ENCODE results near the gene FRZB. TPM values are rescaled to one million over a fixed set of nuclear protein-coding genes. Genes with fewer than 3 reads are reported as not detected.

FRZB gene
- total RNA-seq, 1 donor from 2014 or later = 0.17 TPM

DNA sequence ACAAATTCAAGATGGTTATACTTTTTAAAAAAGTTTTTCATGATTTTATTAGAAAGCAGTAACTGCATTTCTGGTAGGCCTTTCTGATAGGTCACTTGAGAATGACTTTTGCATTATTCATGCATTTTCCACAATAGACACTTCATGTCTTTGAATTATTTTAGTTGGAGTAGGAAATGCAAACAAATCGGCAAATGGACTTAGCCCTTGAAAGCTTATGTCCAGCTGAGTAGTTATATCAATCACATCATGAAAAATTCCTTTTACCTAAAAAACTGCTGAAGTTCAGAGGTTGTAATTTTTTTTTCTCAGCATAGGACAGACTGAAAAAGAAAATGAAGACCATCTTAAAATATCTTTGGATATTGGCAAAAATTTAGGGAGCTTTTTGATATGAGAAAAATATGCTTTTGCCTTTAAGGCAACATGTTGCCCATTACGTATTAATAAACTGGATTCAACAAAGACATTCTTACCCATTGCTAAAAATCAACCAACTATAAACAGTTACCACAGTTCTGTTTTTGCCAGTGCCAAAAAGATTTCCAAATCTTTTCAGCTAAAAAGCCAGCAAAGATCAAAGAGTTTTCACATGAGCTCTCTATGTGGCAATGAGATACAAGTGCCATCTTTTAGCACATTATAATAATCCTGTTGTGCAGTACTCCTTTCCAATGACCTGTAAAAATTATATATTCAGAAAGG, 45.5 kb upstream of the FRZB start:
- H3K4me3 ChIP-seq (ENCODE audit: low read depth, low read length) = no peak overlapping the region
- TF ChIP-seq, protein P1, sequence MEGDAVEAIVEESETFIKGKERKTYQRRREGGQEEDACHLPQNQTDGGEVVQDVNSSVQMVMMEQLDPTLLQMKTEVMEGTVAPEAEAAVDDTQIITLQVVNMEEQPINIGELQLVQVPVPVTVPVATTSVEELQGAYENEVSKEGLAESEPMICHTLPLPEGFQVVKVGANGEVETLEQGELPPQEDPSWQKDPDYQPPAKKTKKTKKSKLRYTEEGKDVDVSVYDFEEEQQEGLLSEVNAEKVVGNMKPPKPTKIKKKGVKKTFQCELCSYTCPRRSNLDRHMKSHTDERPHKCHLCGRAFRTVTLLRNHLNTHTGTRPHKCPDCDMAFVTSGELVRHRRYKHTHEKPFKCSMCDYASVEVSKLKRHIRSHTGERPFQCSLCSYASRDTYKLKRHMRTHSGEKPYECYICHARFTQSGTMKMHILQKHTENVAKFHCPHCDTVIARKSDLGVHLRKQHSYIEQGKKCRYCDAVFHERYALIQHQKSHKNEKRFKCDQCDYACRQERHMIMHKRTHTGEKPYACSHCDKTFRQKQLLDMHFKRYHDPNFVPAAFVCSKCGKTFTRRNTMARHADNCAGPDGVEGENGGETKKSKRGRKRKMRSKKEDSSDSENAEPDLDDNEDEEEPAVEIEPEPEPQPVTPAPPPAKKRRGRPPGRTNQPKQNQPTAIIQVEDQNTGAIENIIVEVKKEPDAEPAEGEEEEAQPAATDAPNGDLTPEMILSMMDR (IDR thresholded peaks at IDR 0.05; ENCODE audit: insufficient read depth, low read length, poor library complexity, severe bottlenecking) = no peak
- no peak for DNase-seq (ENCODE audit: low read depth)
- H3K36me3 ChIP-seq (ENCODE audit: control insufficient read depth, insufficient read depth, low read length) = no peaks in the 10 kb centered on the region
- no peaks in the 10 kb centered on the region for H3K27me3 ChIP-seq (ENCODE audit: control insufficient read depth, insufficient read depth, low read length)

DNA sequence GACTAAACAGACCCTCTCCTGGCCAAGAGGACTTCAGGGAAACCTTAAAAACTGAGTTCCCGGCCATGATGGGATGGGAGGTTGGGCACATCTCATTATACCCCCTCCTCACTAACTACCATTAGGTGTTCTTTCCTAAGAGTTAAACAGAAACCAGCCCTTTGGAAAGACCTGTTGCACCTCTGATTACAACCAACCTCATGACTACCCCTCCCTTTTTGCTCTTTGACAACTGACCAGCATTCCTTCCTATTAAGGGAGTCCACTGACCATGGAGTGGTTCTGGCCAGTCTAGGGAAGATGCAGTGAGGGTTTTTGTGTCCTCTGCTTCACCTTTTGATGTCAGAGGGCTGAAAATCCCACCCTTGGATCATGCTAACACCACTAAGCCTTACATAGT, 44.5 kb upstream of the FRZB start:
- Histone ChIP-seq H3K36me3 (ENCODE audit: control insufficient read depth, insufficient read depth, low read length) (no peaks in the 10 kb centered on the region), H3K27me3 (ENCODE audit: control insufficient read depth, insufficient read depth, low read length) (no peaks in the 10 kb centered on the region), H3K4me3 (ENCODE audit: low read depth, low read length) (no peak overlapping the region)
- DNase-seq (ENCODE audit: low read depth) = no peak
- TF ChIP-seq, protein P1 (IDR thresholded peaks at IDR 0.05; ENCODE audit: insufficient read depth, low read length, poor library complexity, severe bottlenecking) = no peak

DNA sequence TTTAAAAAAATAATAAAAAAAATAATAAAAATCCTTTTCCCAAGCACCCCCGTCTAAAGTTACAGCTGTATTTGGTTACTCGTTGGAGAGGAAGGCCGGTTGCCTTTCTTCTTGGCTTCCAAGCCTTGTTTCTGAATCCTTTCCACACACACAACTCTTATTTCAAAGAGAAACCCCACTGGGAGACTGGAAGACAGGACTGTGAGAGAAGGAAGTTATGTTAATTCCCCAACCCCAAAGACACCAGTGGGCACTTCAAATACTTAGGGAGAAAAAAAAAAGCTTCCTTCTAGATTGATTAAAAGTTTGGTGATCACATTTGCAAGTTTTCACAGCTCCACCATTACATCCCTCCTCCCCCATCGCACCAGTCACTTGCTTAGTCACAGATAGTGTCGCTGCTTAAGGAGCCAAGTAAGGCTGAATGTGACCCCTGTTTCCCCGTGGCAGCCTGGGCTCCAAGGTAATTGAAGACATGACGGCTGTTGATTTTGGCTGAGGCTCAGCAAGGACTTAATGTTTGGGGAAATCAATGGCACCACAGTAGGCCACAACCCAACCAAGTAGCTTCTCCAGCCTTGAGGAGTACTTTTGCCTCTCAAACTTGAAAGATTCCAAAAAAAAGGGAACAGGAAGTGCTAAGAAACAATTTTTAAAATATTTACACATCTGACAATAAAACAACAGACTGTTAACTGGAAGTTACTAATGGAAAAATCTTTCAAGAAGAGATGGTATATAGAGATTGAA, 40.8 kb upstream of the FRZB start:
- no peak for DNase-seq (ENCODE audit: low read depth)
- no peaks in the 10 kb centered on the region for H3K36me3 ChIP-seq (ENCODE audit: control insufficient read depth, insufficient read depth, low read length)
- H3K4me3 ChIP-seq (ENCODE audit: low read depth, low read length) = no peak overlapping the region
- no peaks in the 10 kb centered on the region for H3K27me3 ChIP-seq (ENCODE audit: control insufficient read depth, insufficient read depth, low read length)
- TF ChIP-seq, protein P1 (IDR thresholded peaks at IDR 0.05; ENCODE audit: insufficient read depth, low read length, poor library complexity, severe bottlenecking) = no peak

DNA sequence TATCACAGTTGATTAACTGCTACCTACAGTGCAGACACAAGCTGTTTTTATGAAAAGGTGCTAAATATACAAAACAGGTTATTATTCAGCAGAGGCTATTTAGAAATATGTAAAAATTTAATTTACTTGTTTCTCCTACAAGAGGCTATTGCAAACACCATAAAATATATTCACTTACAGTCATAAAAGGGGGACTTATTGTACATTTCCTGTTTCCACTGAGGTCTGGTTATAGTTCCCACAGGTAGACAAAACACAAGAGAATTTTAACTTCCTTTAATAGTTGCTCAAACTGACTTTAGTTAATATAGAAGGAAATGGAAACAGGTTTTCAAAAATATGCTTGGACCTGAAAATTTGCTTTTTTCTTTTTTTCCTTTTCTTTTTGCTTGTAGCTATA, 40.0 kb upstream of the FRZB start:
- H3K4me3 ChIP-seq (ENCODE audit: low read depth, low read length) = no peak overlapping the region
- H3K27me3 ChIP-seq (ENCODE audit: control insufficient read depth, insufficient read depth, low read length) = no peaks in the 10 kb centered on the region
- no peaks in the 10 kb centered on the region for H3K36me3 ChIP-seq (ENCODE audit: control insufficient read depth, insufficient read depth, low read length)
- DNase-seq (ENCODE audit: low read depth) = no peak
- TF ChIP-seq, protein P1 (IDR thresholded peaks at IDR 0.05; ENCODE audit: insufficient read depth, low read length, poor library complexity, severe bottlenecking) = no peak

DNA sequence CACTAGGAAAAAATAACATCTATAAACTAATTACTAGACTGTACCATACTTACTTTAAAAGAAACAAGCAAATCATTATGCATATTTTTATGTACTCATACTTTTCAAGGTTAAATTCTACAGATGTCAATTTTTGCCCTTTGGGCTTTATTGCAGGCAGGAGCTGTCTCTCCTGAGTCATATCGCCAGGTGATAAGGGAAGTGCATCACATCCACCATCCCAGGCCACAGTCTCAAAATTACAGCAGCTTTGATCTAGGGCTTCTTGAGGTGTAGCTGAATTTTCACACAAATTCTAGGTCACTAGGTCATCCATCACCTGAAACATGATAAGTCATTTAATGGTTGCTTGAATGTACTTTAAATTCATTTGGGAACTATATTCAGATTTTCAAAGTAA, 38.4 kb upstream of the FRZB start:
- no peak for DNase-seq (ENCODE audit: low read depth)
- Histone ChIP-seq H3K36me3 (ENCODE audit: control insufficient read depth, insufficient read depth, low read length) (no peaks in the 10 kb centered on the region), H3K4me3 (ENCODE audit: low read depth, low read length) (no peak overlapping the region), H3K27me3 (ENCODE audit: control insufficient read depth, insufficient read depth, low read length) (no peaks in the 10 kb centered on the region)
- TF ChIP-seq, protein P1 (IDR thresholded peaks at IDR 0.05; ENCODE audit: insufficient read depth, low read length, poor library complexity, severe bottlenecking) = no peak
